ENCODE results near the gene RPE65.
"Not testable (repeated sequence)": the region's sequence is repeated elsewhere in the genome, so short reads cannot be mapped to it uniquely, and the experiment has no call there.

RPE65 gene

DNA sequence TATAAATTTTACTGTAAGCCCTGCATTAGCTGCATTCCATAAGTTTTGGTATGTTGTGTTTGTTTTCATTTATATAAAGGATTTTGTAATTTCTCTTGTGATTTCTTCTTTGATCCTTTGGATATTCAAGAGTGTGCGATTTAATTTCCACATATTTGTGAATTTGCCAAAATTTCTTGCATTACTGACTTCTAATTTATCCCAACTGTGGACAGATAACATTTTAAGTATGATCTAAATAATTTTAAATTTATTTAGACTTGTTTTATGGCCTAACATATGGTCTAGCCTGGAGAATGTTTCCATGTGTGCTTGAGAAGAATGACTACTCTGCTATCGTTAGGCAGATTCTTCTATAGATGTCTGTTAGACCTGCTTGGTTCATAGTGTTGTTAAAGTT lies 23.2 kb downstream of the RPE65 start:
- Histone ChIP-seq H3K9me3 (ENCODE audit: control insufficient read depth, low read length) (no peaks in the 10 kb centered on the region), H3K4me3 (ENCODE audit: insufficient read depth, low read depth, low read length, poor library complexity, severe bottlenecking) (no peak overlapping the region), H3K27ac (ENCODE audit: insufficient read depth, low read length, poor library complexity, severe bottlenecking) (no peak overlapping the region), H3K4me1 (ENCODE audit: control insufficient read depth, insufficient read depth, low read length, poor library complexity, severe bottlenecking) (no peaks in the 10 kb centered on the region), H3K36me3 (ENCODE audit: control insufficient read depth, insufficient read depth, low read length) (no peaks in the 10 kb centered on the region), H3K27me3 (replicated peaks; ENCODE audit: control insufficient read depth, insufficient read depth, low read length, poor library complexity, severe bottlenecking) (no peaks in the 10 kb centered on the region)
- DNase-seq, result no peak

DNA sequence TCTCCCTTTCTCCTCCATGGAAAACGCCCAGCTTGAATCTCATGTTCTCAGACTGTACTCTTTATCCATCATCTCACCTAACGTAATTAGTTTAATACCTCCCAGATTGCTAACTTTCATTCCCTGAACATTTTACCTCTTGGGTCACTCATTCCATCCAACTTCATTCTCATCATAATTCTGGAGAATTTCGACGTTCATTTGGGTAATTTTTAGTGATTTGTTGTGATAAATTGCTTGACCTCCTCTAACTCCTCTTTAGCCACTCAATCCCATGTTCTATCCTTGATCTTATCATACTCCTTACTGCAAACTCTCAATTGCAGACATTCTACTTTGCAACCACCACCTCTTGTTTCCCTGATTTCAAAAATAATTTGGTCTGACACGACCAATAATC lies 28.4 kb downstream of the RPE65 start:
- no peak overlapping the region for H3K27ac ChIP-seq (ENCODE audit: insufficient read depth, low read length, poor library complexity, severe bottlenecking)
- no peak overlapping the region for H3K4me3 ChIP-seq (ENCODE audit: insufficient read depth, low read depth, low read length, poor library complexity, severe bottlenecking)

DNA sequence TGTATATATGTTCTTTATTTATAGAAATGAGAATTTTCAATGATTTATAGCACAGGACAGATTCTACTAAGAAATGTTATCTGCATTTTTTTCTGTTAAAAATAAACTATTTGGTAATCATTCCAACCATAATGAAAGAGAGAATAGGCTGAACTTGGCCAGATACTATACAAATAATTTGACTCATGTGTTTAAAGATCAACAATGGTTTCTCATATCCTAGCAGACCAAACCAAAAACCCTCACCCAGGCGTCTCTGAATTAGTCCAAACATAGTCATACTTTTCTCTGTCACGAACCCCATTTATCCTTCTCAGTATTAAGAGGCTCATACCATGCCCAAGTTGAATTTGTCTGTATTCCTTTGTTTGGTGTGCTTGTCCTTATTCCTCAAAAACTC lies 40.3 kb downstream of the RPE65 start:
- DNase-seq, result no peak
- Histone ChIP-seq H3K4me3 (ENCODE audit: insufficient read depth, low read depth, low read length, poor library complexity, severe bottlenecking) (no peak overlapping the region), H3K27me3 (replicated peaks; ENCODE audit: control insufficient read depth, insufficient read depth, low read length, poor library complexity, severe bottlenecking) (no peaks in the 10 kb centered on the region), H3K27ac (ENCODE audit: insufficient read depth, low read length, poor library complexity, severe bottlenecking) (no peak overlapping the region), H3K4me1 (ENCODE audit: control insufficient read depth, insufficient read depth, low read length, poor library complexity, severe bottlenecking) (no peaks in the 10 kb centered on the region), H3K9me3 (ENCODE audit: control insufficient read depth, low read length) (no peaks in the 10 kb centered on the region), H3K36me3 (ENCODE audit: control insufficient read depth, insufficient read depth, low read length) (no peaks in the 10 kb centered on the region)

More for the DNA sequence above, 28.4 kb downstream of the RPE65 start:
- Histone ChIP-seq H3K36me3 (ENCODE audit: control insufficient read depth, insufficient read depth, low read length) (no peaks in the 10 kb centered on the region), H3K27me3 (replicated peaks; ENCODE audit: control insufficient read depth, insufficient read depth, low read length, poor library complexity, severe bottlenecking) (no peaks in the 10 kb centered on the region), H3K4me1 (ENCODE audit: control insufficient read depth, insufficient read depth, low read length, poor library complexity, severe bottlenecking) (no peaks in the 10 kb centered on the region), H3K9me3 (ENCODE audit: control insufficient read depth, low read length) (no peaks in the 10 kb centered on the region)
- no peak for DNase-seq

DNA sequence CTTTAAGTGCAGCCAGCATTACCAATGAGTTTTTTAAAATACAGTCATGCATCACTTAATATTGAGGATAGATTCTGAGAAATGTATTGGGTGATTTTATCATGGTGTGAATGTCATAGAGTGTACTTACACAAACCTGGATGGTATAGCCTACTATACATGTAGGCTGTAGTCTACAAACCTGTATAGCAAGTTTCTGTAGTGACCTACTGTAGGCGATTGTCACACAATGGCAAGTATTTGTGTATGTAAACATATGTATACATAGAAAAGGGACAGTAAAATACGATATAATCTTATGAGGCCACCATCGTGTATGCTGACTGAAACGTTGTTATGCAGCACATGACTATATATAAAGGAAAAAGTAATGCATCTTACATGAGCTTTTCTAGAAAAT lies 48.2 kb downstream of the RPE65 start:
- no peaks in the 10 kb centered on the region for H3K9me3 ChIP-seq (ENCODE audit: control insufficient read depth, low read length)
- H3K36me3 ChIP-seq (ENCODE audit: control insufficient read depth, insufficient read depth, low read length), result no peaks in the 10 kb centered on the region
- no peaks in the 10 kb centered on the region for H3K27me3 ChIP-seq (replicated peaks; ENCODE audit: control insufficient read depth, insufficient read depth, low read length, poor library complexity, severe bottlenecking)
- H3K27ac ChIP-seq (ENCODE audit: insufficient read depth, low read length, poor library complexity, severe bottlenecking), result no peak overlapping the region
- no peak overlapping the region for H3K4me3 ChIP-seq (ENCODE audit: insufficient read depth, low read depth, low read length, poor library complexity, severe bottlenecking)
- DNase-seq, result no peak
- no peaks in the 10 kb centered on the region for H3K4me1 ChIP-seq (ENCODE audit: control insufficient read depth, insufficient read depth, low read length, poor library complexity, severe bottlenecking)

DNA sequence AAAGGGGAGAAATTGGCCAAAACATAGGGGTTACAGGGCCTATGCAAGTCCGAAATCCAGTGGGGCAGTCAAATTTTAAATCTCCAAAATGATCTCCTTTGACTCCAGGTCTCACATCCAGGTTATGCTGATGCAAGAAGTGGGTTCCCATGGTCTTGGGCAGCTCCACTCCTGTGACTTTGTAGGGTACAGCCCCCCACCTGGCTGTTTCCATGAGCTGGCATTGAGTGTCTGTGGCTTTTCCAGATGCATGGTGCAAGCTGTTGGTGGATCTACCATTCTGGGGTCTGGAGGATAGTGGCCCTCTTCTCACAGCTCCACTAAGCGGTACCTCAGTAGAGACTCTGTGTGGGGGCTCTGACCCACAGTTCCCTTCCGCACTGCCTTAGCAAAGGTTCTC lies 54.2 kb downstream of the RPE65 start:
- H3K36me3 ChIP-seq (ENCODE audit: control insufficient read depth, insufficient read depth, low read length); H3K9me3 ChIP-seq (ENCODE audit: control insufficient read depth, low read length); H3K4me1 ChIP-seq (ENCODE audit: control insufficient read depth, insufficient read depth, low read length, poor library complexity, severe bottlenecking); H3K27ac ChIP-seq (ENCODE audit: insufficient read depth, low read length, poor library complexity, severe bottlenecking); DNase-seq; H3K27me3 ChIP-seq (replicated peaks; ENCODE audit: control insufficient read depth, insufficient read depth, low read length, poor library complexity, severe bottlenecking); H3K4me3 ChIP-seq (ENCODE audit: insufficient read depth, low read depth, low read length, poor library complexity, severe bottlenecking): not testable (repeated sequence)

DNA sequence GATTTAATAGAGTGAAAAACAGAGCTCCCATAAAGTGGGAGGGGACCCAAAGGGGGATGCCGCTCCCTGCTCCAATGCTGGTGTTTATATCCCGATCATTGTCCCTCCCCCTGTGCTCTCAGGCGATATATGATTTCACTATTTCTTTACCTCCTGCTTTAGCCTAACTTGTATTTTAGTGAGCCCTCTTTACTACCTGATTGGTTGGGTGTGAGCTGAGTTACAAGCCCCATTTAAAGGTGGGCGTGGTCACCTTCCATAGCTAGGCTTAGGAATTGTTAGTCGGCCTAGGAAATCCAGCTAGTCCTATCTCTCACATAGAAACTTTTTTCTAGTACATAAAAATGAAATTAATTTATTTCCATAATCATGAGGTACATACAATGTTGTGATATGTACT lies 57.3 kb downstream of the RPE65 start:
- not testable (repeated sequence) for H3K4me3 ChIP-seq (ENCODE audit: insufficient read depth, low read depth, low read length, poor library complexity, severe bottlenecking); H3K4me1 ChIP-seq (ENCODE audit: control insufficient read depth, insufficient read depth, low read length, poor library complexity, severe bottlenecking); H3K27me3 ChIP-seq (replicated peaks; ENCODE audit: control insufficient read depth, insufficient read depth, low read length, poor library complexity, severe bottlenecking); H3K36me3 ChIP-seq (ENCODE audit: control insufficient read depth, insufficient read depth, low read length); H3K9me3 ChIP-seq (ENCODE audit: control insufficient read depth, low read length); DNase-seq; H3K27ac ChIP-seq (ENCODE audit: insufficient read depth, low read length, poor library complexity, severe bottlenecking)

DNA sequence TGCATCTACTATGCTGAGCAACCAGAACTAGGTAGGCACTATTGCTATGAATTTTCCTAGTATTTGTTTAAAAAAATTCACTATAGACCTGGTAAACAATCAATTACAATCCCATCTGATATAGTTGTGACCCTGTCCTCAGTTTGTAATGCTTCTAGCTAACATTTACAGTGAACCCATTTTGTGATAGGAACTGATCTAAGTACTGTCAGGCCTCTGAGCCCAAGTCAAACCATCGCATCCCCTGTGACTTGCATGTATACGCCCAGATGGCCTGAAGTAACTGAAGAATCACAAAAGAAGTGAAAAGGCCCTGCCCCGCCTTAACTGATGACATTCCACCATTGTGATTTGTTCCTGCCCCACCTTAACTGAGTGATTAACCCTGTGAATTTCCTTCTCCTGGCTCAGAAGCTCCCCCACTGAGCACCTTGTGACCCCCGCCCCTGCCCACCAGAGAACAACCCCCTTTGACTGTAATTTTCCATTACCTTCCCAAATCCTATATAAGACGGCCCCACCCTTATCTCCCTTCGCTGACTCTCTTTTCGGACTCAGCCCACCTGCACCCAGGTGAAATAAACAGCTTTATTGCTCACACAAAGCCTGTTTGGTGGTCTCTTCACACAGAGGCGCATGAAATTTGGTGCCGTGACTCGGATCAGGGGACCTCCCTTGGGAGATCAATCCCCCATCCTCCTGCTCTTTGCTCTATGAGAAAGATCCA lies 63.8 kb downstream of the RPE65 start:
- not testable (repeated sequence) for H3K9me3 ChIP-seq (ENCODE audit: control insufficient read depth, low read length); H3K27me3 ChIP-seq (replicated peaks; ENCODE audit: control insufficient read depth, insufficient read depth, low read length, poor library complexity, severe bottlenecking); H3K4me1 ChIP-seq (ENCODE audit: control insufficient read depth, insufficient read depth, low read length, poor library complexity, severe bottlenecking); H3K36me3 ChIP-seq (ENCODE audit: control insufficient read depth, insufficient read depth, low read length); H3K27ac ChIP-seq (ENCODE audit: insufficient read depth, low read length, poor library complexity, severe bottlenecking); H3K4me3 ChIP-seq (ENCODE audit: insufficient read depth, low read depth, low read length, poor library complexity, severe bottlenecking); DNase-seq

DNA sequence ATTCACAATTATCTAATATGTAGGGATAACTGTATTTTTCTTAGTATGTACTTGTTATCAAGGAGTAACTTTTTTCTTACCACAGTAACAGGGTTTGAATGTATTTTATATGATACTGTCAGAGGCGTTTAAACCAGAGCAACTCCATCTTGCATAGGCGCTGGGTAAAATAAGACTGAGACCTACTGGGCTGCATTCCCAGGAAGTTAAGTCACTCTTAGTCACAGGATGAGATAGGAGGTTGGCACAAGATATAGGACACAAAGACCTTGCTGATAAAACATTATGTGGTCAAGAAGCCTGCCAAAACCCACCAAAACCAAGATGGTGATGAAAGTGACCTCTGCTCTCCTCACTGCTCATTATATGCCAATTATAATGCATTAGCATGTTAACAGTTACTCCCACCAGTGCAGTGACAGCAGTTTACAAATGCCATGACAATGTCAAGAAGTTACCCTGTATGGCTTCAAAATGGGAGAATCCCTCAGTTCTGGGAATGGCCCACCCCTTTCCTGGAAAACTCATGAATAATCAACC lies 64.8 kb downstream of the RPE65 start:
- no peak overlapping the region for H3K4me3 ChIP-seq (ENCODE audit: insufficient read depth, low read depth, low read length, poor library complexity, severe bottlenecking)
- H3K9me3 ChIP-seq (ENCODE audit: control insufficient read depth, low read length), result no peaks in the 10 kb centered on the region
- H3K36me3 ChIP-seq (ENCODE audit: control insufficient read depth, insufficient read depth, low read length), result no peaks in the 10 kb centered on the region
- DNase-seq, result no peak
- H3K4me1 ChIP-seq (ENCODE audit: control insufficient read depth, insufficient read depth, low read length, poor library complexity, severe bottlenecking), result no peaks in the 10 kb centered on the region
- H3K27ac ChIP-seq (ENCODE audit: insufficient read depth, low read length, poor library complexity, severe bottlenecking), result no peak overlapping the region
- H3K27me3 ChIP-seq (replicated peaks; ENCODE audit: control insufficient read depth, insufficient read depth, low read length, poor library complexity, severe bottlenecking), result no peaks in the 10 kb centered on the region

DNA sequence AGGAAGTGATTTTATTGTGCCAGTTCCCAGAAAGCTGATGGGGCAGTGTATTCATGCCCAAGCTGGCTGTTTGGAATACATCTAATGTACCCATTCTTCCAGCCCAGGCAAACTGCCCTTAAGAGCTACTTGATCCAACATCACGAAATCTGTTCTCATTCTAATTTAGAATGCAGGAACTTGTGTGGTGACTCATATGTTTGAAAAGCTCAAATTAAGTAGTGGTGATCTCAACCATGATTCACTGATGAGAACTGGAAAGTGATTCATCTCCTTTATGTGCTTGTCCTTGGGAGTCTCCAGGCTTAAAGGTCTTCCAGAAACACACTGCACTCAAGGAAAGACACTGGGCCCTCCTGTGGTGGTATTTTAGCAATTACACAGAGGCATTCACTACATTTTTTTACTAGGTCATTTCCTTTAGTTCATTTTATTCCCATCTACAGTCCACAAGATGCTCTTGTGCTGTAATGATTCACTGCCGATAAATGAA lies 65.4 kb downstream of the RPE65 start:
- Histone ChIP-seq H3K4me1 (ENCODE audit: control insufficient read depth, insufficient read depth, low read length, poor library complexity, severe bottlenecking) (no peaks in the 10 kb centered on the region), H3K36me3 (ENCODE audit: control insufficient read depth, insufficient read depth, low read length) (no peaks in the 10 kb centered on the region), H3K4me3 (ENCODE audit: insufficient read depth, low read depth, low read length, poor library complexity, severe bottlenecking) (no peak overlapping the region), H3K9me3 (ENCODE audit: control insufficient read depth, low read length) (no peaks in the 10 kb centered on the region), H3K27ac (ENCODE audit: insufficient read depth, low read length, poor library complexity, severe bottlenecking) (no peak overlapping the region), H3K27me3 (replicated peaks; ENCODE audit: control insufficient read depth, insufficient read depth, low read length, poor library complexity, severe bottlenecking) (no peaks in the 10 kb centered on the region)
- no peak for DNase-seq

DNA sequence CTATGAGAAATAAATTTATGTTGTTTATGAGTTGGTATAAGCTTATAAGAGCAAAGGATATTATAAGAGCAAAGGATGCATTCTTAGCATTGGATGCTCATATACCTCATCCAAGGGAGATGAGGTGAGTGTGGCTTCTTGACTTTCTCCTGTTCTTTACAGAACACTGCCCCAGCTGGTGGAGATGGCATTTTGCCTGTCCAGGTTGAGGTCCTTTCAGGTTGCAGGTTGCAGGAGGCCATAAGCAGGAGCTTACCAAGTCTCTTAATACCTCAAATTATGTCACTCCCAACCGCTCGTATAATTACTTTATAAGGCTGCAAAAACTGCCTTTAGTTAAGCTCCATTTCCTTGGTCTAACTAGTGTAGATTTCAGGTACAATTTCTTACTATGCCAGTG lies 66.7 kb downstream of the RPE65 start:
- Histone ChIP-seq H3K4me3 (ENCODE audit: insufficient read depth, low read depth, low read length, poor library complexity, severe bottlenecking) (no peak overlapping the region), H3K4me1 (ENCODE audit: control insufficient read depth, insufficient read depth, low read length, poor library complexity, severe bottlenecking) (no peaks in the 10 kb centered on the region), H3K9me3 (ENCODE audit: control insufficient read depth, low read length) (no peaks in the 10 kb centered on the region), H3K36me3 (ENCODE audit: control insufficient read depth, insufficient read depth, low read length) (no peaks in the 10 kb centered on the region), H3K27ac (ENCODE audit: insufficient read depth, low read length, poor library complexity, severe bottlenecking) (no peak overlapping the region), H3K27me3 (replicated peaks; ENCODE audit: control insufficient read depth, insufficient read depth, low read length, poor library complexity, severe bottlenecking) (no peaks in the 10 kb centered on the region)
- no peak for DNase-seq

Data from effector memory CD4-positive, alpha-beta T cell (primary cell).